HK-2 (cell line): ENCODE data around the gene NREP.

ENCODE experiments used
- DNase-seq: peaks from one replicate; pipeline ENCODE4 v3.0.0-alpha.2; 2018; ENCODE audit not compliant: unreplicated experiment

The NREP gene

DNA sequence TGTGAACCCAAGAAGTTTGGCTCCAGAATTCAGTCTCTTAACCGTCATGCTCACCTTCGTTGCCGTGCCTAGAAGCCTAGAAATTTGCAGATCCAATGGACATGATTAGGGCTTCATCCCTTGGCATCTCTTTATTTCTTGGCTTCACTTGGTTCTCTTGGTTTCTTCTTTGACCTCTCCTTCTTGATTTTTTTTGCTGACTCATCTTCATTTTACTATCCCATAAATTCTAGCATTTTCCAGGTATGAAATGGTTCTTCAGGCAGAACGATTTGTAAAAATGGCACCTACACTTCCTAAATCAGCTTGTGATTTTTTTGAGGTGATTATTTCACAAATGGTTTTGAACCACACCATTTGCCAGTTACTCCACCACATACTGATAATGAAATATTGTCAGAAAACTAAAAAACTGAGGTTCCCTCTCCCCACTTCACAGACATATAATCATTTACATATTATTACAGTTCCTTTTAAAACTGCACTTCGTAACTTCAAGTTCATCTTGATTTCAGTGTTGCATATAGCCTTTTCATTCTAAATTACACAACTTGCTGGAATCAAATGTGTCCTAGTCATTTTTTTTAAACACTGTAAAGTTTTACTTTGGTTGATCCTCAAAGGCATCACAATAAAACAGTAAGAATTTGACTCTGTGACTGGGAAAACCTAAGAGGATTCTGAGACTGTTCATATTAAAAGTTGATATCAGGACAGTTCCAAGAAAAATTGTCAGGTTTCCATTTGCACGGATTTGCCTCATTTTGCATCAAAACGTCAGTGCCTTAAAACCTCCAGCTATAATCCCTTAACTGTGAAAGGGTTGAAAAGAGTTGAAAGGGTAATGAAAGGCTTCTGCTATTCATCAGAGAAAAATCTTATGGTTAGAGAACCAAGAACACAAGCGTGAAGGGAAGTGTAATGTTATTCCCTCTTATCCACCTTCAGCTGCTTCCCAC lies 8.9 kb upstream of the NREP start:
- DNase-seq: no peak

DNA sequence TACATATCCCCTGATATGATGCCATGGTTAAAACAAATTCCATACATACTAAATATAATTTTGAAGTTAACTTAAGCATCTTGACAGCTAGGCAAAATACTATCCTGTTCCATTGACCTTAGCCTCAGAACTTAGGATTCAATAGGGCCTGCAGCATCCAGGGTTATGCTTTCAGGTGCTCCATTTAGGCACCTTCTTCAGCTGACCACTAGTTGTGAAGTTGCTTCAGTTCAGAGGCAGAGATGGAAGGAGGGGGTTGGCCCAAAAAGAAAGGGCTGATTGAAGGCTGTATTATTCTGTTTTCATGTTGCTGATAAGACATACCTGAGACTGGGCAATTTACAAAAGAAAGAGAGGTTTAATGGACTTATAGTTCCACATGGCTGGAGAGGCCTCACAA lies 7.0 kb upstream of the NREP start:
- no peak for DNase-seq

DNA sequence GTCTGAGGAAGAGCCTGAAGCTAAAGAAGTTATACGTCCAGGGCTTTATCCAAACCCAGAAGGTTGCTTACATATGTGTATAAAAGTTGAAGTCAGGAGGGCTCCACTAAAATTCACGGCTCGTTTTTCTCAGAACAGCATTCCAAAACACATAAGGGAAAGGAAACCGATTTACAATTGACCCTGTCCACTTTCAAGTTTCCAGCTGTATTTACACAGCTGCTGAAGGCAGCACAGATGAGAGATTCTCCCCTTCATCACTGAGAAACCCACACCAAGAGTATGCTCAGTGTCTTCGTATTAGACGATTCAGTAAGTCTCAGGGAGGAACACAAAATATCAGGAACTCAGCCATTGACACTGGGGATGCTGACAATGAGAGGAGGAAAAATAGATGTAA lies 5.9 kb upstream of the NREP start:
- no peak for DNase-seq

DNA sequence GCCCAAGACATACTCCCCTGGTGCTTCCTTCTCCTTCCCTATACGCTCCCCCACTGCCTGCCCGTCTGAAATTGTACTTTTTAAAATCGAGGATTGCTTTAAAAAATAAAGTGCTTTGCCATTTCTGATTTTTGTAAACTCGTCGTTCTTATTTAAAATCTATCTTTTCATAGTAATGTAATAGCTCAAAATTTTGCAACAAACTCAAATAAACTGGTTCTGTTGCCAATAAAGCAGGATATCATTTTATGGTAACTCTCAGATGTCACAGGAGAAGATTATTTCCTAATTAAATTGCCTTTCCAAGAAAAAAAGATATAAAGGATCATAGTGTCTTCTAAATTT lies 1.3 kb upstream of the NREP start:
- DNase-seq: no peak

DNA sequence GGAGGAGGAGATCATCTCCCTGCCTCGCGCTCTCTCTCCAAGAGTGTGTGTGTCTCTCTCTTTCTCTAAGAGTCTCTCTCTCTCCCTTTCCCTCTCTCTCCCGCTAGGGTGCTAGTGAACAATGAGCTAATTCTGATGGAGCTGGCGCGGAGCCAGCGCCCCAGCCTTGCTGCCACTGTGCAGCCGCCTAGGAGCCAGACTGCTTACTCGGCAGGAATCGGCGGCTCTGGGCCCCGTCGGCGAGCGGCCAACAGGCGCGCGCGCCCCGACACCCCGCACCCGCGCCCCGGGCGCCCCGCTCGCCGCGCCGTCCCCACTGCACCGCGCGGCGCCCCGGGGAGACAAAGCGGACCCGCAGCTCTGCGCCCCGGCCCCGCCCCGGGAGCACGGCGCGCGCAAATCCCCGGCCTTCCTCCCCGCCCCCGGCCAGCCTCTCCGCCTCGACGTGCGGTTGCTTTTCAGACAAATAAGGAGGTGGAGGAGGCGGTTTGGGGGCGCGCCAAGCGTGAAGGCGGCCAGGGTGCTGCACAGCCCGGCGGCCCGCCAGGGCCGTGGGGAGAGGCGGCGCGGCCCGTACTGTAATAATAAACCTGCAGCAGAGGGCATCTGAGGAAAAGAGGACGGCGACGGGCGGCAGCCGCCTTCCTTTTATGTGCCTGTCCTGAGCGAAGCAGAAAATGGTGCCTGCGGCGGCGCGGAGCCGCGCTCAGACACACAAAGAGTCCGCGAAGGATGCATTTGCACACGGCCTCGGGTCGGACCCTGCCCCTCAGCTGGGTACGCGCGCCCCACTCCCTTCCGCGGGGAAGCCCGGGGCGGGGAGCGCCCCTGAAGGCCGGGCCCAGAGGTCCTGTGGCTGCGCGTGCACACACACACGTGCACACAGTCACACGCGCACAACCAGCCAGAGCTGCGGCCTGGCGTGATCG lies 625 bp upstream of the NREP start:
- peak; percentile 86 for DNase-seq

DNA sequence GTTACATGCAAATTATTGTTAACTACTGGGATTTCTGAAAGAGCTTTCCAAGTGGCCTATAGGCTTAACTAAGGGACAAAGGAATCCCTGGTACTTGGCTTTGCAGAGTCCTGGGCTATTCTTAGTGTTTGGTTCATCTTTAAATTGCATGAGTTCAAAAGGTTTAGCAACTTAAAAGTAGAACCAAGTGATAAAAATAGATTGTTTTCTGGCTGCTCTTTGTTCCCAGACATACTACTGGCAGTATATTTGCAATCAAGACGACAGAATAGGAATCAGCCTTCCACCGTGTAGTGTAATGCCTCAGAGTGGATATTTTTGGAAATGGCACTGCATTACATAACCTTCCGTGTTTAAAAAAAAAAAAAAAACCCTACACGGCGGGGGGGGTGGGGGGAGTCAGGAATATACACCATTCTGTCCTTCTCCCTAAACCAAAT lies 1.0 kb downstream of the NREP start:
- DNase-seq: no peak

DNA sequence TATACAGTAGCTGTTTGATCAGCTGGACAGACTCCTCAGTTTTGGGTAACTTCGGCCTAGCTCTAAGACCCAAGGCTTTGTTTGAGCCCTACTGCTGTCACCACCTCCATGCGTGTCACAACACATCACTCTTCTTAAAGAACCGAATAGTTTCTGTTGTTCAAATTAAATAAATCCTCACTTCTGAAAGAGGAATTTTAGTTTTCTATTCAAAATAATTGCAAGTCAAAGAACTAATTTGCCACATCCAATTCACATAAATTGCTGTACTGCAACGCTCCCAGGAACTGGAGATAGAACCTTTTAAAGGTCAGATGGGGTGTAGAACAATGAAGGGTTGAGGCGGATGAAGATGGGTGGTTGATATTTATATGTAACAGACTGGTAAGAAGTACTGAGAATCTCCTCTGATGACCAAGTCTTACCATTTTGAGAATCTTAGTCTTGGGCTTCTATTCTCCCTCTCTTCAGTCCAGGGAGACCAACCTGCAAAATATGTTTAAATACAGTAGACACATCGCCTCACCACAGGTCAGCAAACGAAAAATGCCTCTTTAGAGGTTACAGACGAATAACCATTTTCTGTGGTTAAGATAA lies 1.6 kb downstream of the NREP start:
- no peak for DNase-seq

DNA sequence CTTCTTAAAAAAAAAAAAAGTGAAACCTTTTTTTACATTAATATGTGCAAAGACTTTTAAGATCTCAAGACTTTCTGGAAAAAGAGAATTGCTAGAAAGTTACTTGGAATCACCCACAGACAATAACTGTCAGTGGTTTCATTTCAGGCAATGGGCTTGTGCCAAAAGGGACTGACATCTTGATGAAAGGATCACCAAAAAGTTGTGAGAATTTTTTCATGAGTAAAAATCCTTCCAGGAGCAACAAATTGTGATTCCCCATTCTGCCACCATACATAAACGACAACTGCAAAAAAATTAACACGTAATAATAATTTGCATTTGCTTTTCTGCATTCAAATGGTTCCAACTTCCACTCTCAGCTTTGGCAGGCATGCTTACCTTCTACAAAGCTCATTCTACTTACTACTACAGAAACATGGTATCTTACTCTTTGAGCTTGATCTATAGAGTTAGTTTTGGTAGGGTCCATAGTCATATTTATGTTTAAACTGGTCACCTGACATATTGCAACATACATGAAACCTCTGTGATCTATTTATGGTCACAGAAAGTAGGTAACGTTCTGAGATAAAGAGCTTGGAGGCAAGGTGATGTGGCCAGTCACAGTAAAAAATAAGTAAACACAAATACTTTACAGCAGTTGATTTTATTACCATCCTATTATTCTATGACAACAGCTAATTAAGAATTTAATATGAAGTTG lies 3.0 kb downstream of the NREP start:
- DNase-seq: no peak

DNA sequence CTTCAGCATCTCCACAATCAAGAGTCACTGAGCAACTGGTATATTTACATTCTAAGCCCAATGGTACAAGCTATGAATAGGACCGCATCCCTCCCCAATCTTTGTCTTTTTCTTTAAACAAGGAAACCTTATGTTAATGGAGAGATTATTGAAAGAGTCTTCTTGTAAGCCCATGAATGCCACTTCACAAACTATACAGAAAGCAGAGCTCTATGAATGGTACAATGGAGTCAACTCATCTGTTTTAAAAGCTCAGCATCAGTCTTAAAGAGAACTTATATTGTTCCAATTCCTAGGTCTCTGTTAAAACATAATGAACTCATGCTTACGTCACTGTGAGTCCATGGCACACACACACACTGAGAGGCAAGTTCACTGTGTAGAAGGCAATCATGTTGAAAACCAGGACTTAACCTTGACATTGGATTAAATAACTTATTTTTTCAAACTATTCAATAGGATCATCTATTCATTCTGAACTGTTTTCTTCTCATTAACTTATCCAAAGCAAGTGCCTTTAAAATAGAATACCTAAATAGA lies 4.5 kb downstream of the NREP start:
- no peak for DNase-seq

DNA sequence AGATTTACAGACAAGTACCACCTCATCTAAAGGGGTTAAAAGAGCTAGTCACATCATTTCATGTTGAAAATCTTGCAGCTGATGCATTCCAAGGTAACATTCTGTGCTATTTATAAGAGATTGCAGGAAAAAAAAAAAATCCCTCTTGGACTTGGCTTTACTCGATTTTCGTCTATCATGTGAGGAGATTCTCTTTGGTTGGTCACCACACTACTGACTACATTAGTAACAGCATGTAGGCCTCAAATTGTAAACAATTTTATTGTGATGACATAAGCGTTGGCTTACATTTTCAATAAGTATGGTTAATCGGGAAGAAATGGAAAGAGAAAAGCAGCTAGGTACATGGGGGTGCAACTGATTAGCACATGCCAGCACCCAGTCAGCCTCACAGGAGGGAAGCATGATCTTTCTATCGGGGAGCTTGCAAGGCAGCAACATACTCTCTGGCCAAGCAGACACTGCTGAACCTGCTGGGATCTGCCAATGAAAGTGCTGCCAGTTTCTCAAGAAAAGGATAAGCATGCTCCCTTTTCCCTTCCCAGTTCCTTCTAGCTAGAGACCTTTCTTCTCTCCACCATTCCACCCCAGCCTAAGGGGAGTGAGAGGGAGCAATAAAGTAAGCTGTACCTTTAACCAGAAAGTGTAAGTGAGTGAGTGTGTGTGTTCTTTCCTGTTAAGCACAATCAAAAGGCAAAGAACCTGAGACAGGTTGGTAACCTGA lies 7.5 kb downstream of the NREP start:
- DNase-seq: no peak

DNA sequence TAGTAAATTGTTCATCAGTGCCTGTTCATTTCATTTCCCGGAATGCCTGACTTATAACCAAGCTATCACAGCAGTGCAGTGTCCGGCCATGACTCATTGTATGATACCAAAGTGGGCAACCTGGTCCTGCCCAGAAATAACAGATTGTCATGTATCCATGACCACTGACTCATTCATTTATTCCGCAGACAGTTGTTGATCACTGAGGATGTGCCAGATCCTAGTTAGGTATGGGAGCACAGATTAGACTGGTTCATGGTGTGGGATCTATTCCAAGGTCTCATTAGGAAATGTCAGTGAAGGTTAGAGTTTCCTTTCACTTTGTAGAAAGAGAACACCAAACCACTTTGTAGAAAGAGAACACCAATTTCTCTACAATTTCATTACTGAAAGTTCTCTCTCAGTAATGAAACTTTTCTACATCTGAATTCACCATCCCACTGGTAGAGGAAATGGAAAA lies 8.7 kb downstream of the NREP start:
- peak; percentile 50 for DNase-seq

DNA sequence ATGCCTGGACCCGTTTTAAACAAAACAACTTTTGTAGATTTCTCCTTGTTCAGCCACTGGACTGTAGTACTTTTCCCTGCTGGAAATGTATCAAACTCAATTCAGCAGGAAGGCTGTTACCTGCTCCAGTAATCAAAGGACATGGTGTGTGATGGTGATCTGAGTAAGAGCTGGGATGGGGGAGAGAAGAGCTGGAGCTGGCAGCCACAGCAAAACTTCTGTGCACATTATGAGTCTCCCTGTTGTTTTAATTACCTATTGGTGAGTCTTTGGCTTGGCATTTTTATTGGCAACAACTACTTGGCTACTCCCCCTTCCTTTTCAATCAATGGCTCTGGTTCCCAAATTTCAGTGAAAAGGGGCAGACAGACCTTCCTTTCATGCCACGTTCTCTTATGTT lies 9.7 kb downstream of the NREP start:
- DNase-seq: no peak

DNA sequence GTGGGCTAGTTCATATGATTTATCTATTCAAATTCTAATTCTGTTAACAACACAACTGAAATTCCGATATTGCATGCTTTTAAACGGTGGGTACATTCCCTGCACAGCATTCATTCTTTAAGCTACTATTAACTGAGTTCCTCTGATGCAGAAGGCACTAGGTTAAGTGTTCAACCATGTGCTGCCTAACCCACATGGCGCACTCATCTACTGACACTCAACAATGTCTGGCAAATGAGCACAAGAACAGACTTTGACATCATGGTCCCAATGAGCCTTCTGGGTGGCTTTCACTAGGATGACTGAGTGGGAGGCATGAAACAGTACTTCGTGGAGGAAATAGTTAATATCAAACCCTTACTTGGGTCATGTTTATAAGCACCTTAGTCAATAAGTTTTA lies 10.2 kb downstream of the NREP start:
- DNase-seq: no peak

DNA sequence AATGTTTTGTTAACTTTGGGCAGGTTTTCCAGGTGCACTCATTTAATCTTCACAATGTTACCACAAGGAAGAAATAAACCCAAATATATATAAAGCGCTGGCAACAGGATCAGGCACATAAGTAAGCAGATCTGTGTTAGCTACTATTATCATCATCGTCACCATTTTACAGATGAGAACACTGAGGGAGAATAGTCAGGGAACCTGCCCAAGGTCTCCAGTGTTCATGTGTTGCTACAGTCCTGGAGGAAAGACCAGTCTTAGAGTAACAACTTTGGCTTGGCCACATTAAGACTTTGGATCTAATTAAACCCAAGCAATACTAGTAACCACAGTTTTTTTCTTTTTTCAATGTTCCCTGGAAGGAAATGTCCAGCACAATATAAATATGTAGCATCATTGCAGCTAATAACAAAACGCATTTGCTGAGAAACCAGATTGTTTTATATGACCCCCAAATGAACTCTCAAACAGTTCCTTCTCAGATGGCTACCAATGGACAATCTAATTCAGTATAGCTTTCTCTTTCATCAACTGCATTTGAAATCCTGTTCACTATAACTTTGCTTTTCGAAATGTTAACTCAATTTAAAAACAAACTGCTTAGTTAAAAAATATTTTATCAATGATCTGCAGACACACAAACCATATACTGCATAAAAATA lies 11.8 kb downstream of the NREP start:
- DNase-seq: no peak

DNA sequence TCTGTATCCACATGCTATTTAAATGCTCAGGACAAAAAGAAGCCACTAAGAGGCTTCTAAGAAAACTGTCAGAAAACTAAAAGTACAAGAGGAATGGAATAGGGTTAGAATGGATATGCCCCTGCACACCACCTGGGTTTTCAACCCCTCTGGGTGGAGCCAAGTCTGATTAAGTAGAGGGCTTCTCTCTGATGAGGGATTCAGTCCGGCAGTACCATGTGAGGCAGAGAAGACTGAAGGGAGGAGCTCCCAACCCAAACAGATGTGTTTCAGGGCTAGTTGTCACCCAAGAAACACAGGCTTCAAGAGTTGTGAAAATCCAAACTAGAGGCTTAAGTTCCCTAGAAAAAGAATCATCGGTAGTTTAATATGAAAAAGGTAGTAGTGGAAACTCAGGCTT lies 12.5 kb downstream of the NREP start:
- DNase-seq: no peak

DNA sequence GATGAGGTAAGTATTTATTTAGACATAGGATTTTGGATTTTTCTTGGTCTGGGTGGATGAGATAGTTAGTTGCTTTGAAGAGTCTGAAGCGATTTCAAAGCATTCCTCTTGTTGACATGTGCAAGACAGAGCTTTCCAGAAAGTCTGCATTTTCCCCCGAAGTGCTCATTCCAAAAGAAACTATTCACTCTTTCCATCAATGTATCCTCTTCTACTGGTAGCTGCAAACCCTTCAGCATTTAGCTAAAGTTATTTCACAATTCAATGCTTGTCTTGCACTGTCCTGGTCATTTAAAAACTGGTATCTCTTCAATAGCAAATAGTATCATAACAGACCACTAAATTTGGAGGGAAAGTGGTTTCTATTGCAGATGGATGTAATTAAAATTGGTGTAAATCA lies 13.0 kb downstream of the NREP start:
- DNase-seq: no peak

DNA sequence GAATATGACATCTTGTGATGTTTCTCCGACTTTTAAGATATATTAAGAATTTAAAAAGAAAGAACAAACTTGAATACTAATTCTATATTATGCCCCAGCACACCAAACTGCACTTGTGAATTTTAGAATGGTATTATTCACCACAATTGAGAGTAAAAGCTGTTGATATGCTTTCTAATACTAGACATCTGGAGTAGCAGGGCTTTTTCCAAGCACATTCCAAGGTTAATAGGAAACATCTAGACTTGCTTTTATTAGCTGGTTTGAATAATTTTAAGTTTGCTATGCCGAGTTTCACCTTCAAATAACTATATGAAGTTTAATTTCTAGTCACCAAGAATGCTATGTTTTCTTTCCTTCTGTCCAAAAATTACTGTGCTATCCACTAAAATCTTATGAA lies 13.5 kb downstream of the NREP start:
- DNase-seq: no peak

DNA sequence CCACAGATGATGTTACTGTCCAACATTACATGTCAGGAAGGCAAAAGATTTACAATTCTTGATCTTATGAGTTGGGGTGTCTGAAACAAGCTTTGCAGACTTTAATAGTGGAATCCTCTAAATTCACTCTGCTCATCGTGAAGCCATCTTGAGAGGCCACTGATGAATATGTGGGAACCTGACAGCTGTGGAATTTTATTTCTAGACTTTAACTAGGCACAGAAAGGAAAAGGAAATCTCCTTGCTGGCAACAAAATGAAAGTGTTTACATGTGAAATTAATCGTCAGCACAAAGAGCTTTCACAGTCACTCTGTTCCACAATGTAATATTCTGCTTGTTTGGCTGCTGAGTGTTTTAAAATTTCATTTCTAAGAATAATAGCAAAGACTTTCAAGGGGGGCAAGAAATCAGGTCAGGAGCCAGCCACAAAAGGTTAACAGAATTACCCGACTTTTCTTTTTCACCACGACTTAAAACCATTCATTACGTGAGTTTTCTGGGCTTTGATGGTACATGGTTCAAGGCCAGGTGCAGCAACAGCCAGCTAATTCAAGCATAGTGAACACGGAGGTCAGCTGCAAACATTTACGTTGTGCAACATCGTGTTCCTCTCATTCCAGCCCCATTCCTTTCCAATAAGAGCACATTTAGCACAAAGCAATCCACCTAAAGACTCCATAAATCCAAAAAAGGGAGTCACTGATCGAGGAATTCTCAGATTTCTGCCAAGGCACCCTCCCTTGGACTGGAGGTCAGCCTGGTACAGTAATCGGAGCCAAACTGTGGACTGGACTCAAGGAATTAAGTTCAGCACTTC lies 14.6 kb downstream of the NREP start:
- DNase-seq: no peak

DNA sequence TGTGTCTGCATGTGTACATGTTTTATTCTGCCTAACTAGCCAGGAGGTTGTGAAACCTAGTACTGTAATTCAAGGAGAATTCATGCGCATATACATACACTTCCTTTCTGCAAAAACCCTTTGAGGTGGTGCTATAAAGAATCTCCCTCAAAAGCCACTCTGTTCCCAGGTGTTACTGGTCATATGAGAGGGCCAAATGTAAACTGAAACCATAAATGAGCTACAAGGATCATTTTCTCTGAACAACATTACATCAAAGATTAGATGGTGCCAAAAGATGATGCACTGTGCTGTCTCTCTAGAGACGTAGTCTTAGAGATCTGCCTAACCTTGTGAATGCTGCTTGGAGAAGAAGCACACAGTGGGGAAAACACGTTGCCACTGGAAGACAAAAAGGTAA lies 15.7 kb downstream of the NREP start:
- no peak for DNase-seq
